HPDE6-E6E7 (cell line): ENCODE measurements around the gene SUSD6.
"Not testable (repeated sequence)": the region's sequence is repeated elsewhere in the genome, so short reads cannot be mapped to it uniquely, and the experiment has no call there.

ENCODE experiments used
- DNase-seq: peaks from one replicate; pipeline ENCODE4 v3.0.0; 2011; ENCODE audit warnings: missing footprints; ENCODE audit errors: extremely low spot score

SUSD6 gene

DNA sequence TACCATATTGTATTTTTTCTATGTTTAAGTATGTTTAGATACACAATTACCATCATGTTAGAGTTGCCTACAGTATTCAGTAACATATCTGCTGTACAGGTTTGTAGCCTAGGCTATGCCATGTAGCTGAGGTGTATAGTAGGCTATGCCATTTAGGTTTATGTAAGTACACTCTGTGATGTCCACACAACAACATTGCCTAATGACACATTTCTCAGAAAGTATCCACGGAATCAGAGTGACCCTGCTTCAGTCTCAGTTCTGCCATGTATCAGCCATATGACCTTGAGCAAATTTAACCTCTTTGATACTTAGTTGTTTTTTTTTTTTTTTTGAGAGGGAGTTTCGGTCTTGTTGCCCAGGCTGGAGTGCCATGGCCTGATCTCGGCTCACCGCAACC, 12.7 kb downstream of the SUSD6 start:
- no peak for DNase-seq

DNA sequence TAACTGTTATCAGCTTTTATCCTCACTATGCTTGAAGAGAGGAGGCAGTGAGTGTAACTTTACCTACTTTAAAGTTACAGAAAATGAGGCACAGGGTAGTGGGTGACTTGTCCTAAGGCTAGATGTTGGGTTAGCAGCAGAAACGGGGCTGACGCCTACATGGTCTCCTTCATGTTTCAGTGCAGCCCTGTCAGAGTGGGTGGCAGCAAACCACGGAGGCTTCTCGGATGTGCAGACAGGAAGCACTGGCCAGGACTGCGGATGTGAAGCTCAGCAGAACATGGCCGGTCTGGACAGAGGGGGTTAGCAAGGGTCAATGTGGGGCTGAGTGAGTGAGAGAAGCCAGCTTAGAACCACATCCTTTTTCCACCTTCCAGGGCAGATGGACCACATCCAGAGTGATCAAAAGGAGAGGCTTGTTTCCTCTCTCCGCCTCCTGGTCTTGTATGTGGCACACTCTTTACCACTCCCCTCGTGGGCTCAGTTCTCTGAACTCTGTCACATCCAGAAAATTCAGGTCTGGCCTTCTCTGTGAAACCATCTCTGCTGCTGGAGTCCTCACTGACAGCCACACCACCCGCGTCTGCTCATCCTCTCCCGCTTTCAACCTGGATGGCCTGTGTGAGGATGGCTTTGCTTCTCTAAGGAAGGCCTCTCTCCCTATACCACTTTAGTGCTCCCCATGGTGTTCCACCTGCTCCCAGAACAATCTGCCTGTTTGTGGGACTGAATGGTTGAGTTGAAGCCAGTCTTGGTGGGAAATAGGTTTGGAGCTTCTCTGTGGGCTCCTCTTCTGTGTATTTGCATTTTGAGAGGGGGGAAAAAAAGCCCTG, 14.1 kb downstream of the SUSD6 start:
- DNase-seq = no peak

DNA sequence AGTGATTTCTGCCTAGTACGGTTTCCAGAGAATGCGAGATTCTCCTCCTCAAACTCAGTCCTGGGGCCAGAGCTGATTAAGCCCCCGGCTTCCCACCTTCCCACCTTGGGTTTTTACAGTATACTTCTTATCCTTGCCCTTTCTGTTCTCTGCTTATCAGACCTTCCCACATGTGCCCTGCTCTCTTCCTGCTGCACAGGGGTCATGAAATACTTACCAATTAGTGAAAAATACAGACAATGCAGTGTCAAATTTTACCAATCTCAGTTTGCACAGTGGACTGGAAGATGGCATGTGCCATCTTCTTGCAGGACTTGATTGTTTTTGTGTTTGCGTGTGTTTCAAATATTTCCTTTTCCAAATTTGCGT, 14.7 kb downstream of the SUSD6 start:
- DNase-seq = no peak

DNA sequence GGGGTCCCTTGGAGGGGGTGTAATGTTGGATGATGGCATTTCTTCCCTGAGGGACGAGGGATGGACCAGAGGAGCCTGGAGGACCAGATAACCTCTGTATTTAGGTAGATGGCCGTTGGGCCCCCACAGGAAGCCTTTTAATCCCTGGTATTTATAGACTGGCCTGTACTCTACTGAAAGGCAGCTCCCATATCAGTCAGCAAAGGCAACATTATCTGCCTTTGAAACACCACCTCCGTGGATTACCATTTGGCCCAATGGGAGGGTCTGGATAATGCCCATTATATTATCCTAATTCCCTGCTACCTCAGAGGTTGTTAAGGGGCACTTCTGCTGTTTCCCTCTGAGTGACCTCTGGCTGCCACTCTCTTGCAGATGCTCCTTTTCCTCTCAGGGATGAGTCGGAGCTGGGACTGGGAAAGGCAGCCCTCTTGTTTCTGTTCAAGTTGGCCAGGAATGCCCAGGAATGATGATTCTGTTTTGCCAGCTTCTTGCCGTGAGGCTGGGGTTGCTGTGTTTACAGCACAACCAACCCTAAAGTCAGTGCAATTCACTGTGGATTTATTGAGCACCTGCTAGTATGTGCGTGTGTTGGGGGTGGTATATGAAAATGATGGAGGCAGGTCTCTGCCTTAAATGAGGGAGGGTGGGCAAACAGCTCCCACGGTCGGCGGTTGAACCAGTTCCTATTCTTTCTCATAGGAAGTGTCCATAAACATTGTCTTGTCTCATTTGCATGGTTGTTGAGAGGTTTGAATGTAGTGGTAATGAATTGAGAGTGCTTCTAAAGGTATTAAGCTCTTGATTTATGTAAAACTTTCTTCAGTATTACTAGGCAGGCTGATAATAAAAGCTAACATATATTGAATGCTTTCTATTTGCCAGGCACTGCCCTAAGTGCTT, 18.1 kb downstream of the SUSD6 start:
- DNase-seq = no peak

DNA sequence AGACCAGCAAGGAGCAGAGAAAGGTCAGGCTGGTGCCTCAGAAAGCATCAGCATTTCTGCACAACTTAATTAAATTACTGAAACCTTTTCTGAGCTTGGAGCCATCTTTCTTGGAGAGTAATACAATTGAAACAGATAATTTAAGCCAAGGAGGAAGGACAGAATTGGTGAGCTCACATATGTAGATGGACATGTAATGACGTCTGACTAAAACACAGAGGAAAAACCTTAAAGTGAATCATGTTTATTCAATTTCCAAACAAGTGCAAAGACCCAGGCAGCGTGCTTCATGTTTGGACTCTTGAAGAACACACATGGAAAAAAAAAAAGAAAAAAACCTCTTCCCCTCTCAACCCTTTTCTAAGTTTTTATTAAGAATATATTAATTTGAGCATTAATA, 19.0 kb downstream of the SUSD6 start:
- DNase-seq = no peak

DNA sequence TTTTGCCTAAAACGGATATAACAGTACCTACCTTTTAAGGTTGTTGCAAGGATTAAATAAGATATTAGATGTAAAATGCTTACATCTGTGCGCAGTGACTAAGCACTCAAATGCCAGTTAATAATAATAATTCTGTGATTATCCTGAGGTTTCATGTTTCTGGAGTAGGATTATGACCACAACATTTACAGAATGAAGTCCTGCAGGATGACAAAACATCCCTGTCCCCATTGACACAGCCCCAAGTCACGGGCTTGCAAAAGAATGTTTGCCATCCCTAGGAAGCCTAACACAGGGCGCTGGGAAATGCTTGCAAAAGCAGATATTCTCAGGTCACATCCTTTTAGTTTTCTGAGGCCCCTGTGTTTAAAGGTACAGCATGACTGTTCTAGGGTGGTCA, 20.1 kb downstream of the SUSD6 start:
- DNase-seq = no peak

DNA sequence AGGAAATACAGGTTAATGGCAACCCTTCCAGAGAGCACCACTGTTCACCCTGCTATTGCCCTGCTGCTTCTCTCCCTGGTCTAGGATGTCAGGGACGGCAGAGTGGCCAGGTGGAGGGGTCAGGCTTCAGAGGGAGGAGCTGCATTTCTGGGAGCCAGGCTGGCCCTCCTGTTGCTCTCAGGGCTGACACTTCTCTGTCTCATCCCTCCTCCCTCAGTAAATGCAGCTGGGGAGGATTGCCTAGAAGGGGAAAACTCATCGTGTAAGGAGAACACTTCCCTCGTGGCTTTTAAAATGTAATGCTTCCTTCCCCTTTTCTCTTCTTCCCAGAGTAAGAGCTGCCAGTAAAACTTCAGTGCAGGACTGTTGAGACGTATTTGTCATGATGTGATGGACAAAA, 20.8 kb downstream of the SUSD6 start:
- DNase-seq = no peak

DNA sequence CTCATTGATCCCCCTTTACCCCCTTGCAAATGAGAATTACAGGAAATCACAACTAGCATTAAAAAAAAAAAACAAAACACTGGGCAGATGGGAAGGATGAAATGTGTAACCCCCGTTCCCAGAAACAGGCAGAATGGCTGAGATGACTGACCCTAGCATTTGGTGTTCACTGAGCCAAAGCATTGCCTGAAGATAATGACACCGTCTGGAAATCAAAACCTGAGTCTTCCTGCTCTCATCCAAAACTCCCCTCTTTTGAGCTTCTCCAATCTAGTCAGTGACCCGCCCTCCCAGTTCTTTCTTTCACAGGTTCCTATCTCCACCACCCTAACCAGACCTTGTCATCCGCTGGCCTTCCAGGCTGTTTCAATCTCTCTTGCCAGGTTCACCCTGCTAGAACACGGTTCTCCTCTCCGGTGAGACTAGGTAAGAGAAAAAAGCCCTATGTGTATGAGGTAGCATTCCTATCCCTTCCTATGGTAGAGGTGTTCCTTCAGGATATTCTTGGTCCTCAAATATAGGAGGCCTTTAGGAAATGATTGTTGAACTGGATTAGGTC, 21.3 kb downstream of the SUSD6 start:
- DNase-seq = no peak

DNA sequence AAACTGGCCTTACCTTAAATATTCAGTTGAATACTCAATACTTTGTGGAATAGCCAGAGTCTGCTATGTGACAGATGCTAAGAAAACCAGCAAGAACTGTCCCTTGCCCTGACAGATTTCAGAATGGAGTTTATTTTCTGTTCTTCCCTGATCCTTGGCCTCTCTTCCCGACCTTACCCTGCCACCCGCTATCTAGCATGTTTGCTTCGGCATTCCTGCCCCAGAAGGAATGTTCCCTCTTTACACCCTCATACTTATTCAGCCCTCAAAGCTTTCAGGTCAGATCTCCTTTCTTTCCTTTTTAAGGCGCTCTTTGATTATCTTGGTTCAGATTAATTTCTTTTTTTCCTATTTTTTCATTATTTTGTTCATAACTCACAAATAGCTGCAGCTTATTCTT, 21.8 kb downstream of the SUSD6 start:
- DNase-seq = no peak

DNA sequence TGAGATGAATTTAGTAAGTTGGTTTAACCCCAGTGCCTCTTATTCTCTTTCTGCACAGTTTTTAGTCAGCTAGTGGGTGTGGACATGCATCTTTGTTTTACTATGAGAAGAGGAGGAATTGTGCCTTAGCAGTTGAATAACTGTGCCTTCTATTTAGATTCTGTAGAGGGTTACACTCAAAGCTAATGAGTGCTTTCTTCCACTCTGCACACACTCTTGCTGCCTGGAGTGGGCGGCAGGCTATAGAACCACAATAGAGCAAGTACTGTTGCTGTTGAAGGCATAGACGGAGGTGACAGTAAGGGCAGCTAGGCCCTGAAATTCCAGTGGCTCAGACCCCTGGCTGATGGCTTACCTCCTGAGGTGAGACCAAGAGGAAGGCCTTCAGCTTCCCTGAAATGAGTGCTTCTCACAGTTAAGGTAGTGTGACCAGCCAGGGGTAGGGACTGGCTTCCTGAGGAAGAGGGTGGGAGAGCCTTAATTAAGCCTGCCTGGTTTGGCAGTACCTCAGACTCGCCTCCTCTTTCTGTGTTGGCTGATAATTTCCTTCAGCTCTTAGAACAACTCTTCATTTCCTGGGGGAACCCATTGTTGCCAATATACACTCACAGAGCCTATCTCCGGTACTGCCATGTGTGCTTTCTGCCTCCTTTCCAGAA, 24.7 kb downstream of the SUSD6 start:
- DNase-seq = no peak

DNA sequence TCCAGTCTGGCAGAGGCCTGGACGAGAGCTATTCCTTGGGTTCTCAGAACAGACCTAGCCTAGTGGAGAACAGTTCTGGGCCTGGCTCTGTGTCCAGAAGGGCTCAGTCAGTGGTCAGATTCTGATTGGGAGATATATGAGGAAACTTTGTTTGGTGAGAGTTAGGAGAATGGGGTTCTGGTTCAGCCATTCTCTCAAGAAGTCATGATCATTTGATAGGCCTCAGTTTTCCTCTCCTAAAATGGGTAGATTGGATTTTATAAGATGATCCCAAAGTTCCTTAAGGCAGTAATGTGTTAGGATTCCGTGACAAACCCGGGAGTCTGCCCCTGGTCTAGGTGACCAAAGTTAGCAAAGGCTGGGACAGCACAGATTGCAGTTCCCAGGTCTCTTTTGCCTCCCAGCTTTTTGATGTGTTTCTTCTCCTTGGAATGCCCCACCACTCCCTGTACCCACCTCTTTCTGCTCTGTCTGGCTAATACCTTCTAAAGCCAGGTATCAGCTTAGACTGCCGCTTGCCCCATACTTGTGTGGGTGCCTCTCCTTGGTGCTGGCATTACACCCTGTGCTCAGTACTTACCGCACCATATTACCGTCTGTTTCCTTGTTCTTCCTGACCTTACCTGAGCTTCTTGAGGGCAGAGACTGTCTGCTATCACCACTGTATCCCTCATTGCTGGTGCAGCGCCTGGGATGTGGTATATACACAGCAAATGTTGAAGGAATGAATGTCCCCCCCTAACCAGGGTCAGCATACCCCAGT, 25.5 kb downstream of the SUSD6 start:
- no peak for DNase-seq

DNA sequence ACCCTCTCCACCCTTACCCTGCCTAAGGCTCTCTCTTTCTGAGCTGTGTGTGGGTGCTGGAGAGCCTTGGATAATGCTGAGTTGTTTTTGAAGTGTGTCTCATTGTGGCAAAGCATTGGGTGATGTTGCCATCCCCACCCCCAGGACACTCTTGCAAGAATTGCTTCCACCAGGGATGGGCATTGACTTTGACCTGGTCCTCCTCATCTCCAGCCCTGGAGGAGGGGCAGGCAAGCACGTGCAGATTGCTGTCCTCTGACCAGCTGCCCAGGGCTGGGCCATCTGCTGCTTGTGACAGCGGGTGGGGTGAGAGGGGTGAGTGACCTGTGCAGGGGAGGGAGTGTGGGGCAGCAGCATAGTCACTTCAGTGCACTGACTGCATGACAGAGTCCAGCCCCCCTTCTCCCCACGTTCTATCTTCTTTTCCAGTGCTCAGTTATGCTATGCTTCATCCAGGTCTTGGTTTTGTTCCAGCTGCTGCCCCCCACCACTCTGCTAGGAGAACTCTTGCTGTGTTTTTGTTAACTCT, 26.2 kb downstream of the SUSD6 start:
- DNase-seq = no peak

DNA sequence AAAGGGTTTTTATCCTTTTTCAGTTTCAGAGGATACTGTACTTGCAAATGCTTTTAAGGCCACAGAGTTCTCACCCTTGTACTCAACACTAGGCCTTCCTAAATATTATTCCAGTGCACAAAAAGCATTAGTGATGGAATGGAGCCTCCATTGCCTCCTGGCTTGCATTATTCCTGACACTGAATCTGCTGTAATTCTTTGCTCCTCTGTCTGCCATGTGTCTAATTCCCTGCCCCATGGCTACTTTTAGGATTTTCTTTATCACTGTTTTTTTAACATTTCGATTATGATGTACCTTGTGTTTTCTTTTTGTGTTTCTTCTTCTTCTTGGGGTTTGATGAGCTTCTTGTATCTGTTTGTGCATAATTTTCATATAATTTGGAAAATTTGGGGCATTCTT, 29.5 kb downstream of the SUSD6 start:
- no peak for DNase-seq

DNA sequence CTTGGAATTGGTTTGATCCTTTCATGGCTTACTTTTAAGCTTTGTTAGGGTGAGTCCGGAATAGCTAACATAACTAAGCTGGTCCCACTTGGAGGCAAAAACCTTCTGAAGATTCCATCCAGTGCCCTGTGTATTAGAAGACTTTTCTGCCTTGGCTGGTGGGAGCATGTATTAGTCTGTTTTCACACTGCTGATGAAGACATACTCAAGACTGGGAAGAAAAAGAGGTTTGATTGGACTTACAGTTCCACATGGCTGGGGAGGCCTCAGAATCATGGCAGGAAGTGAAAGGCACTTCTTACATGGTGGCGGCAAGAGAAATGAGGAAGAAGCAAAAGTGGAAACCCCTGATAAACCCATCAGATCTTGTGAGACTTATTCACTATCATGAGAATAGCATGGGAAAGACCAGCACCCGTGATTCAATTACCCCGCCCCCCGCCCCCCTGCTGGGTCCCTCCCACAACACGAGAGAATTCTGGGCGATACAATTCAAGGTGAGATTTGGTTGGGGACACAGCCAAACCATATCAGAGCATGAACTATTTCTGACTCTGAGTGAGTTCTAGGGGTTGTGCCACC, 30.9 kb downstream of the SUSD6 start:
- not testable (repeated sequence) for DNase-seq

DNA sequence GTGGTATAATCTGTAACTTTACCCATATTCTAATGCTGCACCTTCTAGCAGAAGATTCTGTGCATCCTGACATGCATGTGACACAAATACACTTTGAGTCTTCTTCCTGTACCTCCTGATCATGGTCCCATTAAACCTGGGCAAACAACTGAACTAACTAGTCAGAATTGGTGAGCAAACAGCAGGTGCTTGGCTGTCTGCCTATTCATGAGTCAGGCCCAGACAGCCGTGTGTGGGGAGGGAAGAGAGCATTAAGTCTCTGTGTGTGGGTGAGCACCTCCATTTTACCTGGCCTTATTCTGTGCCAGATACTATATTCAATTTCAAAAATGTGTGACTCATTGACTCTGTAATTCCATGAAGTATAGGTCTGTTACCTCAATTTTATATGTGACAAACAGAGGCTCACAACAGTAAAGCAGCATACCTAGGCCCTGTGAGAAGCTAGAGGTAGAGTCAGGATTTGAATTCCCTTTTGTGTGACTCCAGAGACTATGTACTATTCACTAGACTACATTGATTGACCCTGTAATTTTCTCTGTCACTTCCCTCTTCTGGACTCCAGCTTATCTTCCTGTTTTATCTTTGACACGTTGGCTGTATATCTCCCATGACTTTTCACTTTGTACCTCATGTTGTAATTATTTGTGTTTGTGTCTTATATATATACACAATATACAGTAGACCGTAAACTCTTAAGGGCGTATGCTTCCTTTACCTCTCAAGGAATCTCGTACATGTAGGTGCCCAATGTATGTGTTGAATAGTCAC, 32.2 kb downstream of the SUSD6 start:
- DNase-seq = peak; percentile 93

DNA sequence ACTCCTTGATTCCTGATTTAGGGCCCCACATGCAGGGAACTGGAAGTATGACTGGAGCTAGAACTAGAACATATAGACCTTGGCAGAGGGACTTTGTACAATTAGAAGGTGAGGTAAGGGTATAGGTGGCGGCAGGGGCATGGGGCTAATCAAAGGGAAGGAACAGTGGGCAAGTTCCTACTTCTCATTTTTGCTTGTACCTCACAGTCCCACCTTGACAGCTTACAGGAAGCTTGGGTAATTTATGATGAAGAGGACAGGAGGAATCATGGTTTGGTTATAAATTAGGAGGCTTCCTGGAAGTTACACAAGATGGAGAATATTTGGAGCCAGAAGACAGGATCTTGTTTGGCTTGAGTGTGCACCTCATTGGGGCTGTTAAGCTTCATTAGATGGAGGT, 33.4 kb downstream of the SUSD6 start:
- DNase-seq = no peak

DNA sequence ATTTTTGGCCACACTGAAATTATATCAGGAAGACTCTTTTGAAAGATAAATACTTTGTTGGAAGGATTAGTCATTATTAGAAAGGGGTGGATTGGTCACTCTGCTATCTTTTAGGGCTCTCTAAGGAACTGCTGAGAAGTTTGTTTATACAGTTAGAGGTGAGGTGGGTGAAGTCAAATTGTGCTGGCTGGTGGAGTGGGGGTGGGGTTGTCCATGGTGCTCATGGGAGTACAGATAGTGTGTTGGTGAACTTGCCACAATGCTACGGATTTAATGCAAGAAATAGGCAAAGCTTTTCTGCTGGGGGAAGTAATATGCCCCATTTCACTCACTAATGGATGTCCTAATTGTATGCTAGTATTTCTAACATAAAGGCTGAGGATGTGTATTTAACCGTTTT, 35.8 kb downstream of the SUSD6 start:
- DNase-seq = no peak

DNA sequence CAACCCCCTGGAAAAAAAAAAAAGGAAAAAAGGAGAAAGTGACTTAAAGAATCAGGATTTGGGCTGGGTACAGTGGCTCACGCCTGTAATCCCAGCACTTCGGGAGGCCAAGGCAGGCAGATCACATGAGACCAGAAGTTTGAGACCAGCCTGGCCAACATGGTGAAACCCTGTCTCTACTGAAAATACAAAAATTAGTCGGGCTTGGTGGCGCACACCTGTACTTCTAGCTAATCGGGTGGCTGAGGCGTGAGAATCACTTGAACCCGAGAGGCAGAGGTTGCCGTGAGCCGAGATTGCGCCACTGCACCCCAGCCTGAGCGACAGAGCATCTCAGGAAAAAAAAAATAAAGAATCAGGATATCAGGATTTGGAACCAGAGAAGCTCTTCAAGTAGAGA, 36.2 kb downstream of the SUSD6 start:
- not testable (repeated sequence) for DNase-seq

DNA sequence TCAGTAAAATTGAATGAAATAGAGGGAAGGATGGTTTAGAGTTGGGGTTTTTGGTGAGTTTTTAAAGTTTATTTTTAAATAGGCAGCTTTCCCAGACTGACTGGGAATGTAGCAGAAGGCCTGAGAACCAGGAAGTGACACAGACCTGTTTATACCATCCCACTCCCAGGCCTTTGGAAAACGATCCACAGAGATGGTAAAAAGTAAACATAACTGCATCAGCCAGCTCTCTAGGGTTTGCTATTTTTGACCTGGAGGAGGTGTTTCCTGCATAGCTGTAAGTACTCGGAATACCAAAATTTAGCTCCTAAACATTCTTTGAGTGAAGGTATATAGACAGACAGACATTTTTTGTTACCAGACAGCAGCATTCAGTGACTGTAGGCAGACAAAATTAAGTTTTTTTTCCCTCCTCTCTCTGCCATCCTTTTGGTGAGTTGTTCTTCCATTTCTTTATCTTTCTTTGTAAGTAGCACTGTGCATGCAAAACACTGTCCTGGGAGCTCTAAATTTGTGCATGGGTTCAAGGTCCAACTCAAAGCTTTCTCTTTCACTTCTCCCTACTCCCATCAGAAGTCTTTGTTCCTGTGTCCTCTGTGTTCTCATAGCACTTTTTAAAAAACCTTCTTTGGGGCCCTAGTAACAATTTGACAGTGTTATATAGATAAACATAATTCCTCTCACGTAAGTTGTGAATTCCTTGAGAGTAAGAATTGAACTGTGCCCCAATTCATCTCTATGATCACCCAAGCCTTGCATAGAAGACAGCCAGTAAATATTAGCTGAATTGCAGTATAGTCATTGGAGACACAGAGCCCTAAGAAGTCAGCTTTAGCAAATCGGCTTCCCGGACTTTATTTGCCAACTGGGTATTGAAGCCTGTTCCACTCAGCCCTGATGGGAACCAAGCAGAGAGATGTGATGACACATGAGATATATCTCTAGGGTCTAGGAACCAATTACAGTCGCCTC, 37.4 kb downstream of the SUSD6 start:
- no peak for DNase-seq
